Heart right ventricle (tissue), 16 donors: Measurements from ENCODE around the gene NLRX1. TPM values are rescaled to one million over a fixed set of nuclear protein-coding genes. Genes with fewer than 3 reads are reported as not detected.

Experiments
- ATAC-seq, 8 donors: fragments of 200-7000 bp; cut with Tn5 transposase; one replicate each; pipeline ENCODE4 v1.9.1; 2020; ENCODE audit warnings: mild to moderate bottlenecking in 8 of 8, moderate library complexity in 8 of 8, moderate number of reproducible peaks in 1 of 8
- DNase-seq, 2 donors: peaks; one replicate each; pipeline ENCODE4 v3.0.0-alpha.2; 2020
- H3K27ac ChIP-seq, 10 donors: fragments of 200-600 bp; sonication (generic) in 2 of 10; one replicate each; pipeline versions ENCODE4 v1.5.0 to v1.8.0; 2020 to 2022; ENCODE audit warnings: mild to moderate bottlenecking in 3 of 10
- H3K27me3 ChIP-seq, 7 donors: fragments of 200-600 bp; one replicate each; pipeline ENCODE4 v1.8.0; 2021 to 2022; ENCODE audit warnings: mild to moderate bottlenecking in 2 of 7
- H3K36me3 ChIP-seq, 9 donors: fragments of 200-600 bp; sonication (generic) in 1 of 9; one replicate each; pipeline versions ENCODE4 v1.5.0 to v1.8.0; 2020 to 2022; ENCODE audit warnings: mild to moderate bottlenecking in 2 of 9
- H3K4me1 ChIP-seq, 9 donors: fragments of 200-600 bp; sonication (generic) in 1 of 9; one replicate each; pipeline versions ENCODE4 v1.5.0 to v1.8.0; 2020 to 2022; ENCODE audit warnings: mild to moderate bottlenecking in 4 of 9
- H3K4me3 ChIP-seq, 10 donors: fragments of 200-600 bp; sonication (generic) in 2 of 10; one replicate each; pipeline versions ENCODE4 v1.5.0 to v1.8.0; 2020 to 2022; ENCODE audit warnings: mild to moderate bottlenecking in 7 of 10, moderate library complexity in 2 of 10
- H3K9me3 ChIP-seq, 11 donors: fragments of 200-600 bp in 10 of 11; sonication (generic) in 2 of 11; one replicate each; pipeline versions ENCODE4 v1.5.0 to v1.8.0; 2013 to 2022; ENCODE audit warnings: mild to moderate bottlenecking in 2 of 11, control low read depth in 1 of 11, moderate library complexity in 1 of 11
- CTCF ChIP-seq, 9 donors: fragments of 200-600 bp; sonication (generic) in 2 of 9; IDR thresholded peaks; one replicate each; pipeline versions ENCODE4 v1.5.0 to v1.8.0; 2021 to 2022; ENCODE audit warnings: antibody characterized with exemption in 9 of 9, mild to moderate bottlenecking in 5 of 9, moderate library complexity in 1 of 9
- WGBS, 2 donors: extraction: QIAGEN DNeasy Blood & Tissue Kit; methylation state at CpG; one replicate each; pipeline ENCODE4 v1.1.7; 2013; ENCODE audit warnings: inconsistent platforms in 1 of 2; 5-methylcytosine and 5-hydroxymethylcytosine counted together
- intact Hi-C, 10 donors: fragments of 100-400 bp; cut with DNase I; formaldehyde crosslinking; loops; one replicate each; pipeline versions ENCODE4 v1.11.1 to v1.14.2; 2022
- long read RNA-seq, 3 donors: library from polyadenylated mRNA; unstranded; transcript quantifications; one replicate each; pipeline ENCODE4 v2.0.0, GENCODE V29; 2020 to 2021
- polyA plus RNA-seq, 2 donors: library from polyadenylated mRNA; stranded (reverse); fragments of 200-250 nt; gene quantifications; one replicate each; pipeline ENCODE4 v1.2.3, GENCODE V29; 2013
- total RNA-seq, 10 donors: library from RNA; stranded (reverse); fragmentation: NEBNext Ultra II Directional in 3 of 10; extraction: Animal tissue kit (Norgen Biotek cat#: 25700) in 3 of 10; gene quantifications; one replicate each; pipeline versions ENCODE4 v1.2.1 to v1.2.4, GENCODE V29; 2021 to 2023
- donor health status: Arrhythmogenic right ventricular cardiomyopathy.
- donor health status: ischemic (EF 13 %, LVEDD 7.1; RV severe dilation, severe dysfunction).
- donor health status: healthy with polysubstance abuse.
- donor health status: DM: no; HTN: yes; CAD: no.
- donor health status: DM: no; HTN: no; CAD: no.
- donor health status: ischemic (EF 25% LVEDD 6.9; RV normal size, moderate dysfunction).
- donor health status: ischemic (EF 25% LVEDD 5.7; RV mildly dilated, moderate dysfunction).
- donor health status: healthy.
- donor health status: DM: yes; HTN: yes; CAD: no.
- donor health status: Ischemic cardiomyopathy.
- donor health status: ischemic (EF 35%, LVEDD 5.7; RV mildly dilated, moderate dysfunction).
- donor health status: nonischemic (EF 11% LVEDD 7.7; RV severe dilation, severe dysfunction).
- donor health status: DM: yes; HTN: yes; CAD: no.
- donor health status: PGD.
- donor health status: ischemic (EF 29% LVEDD 5.4; RV normal size, mild dysfunction).
- donor health status: nonischemic (EF 23%, LVEDD 6.1; RV moderate dilation, normal function).

The NLRX1 gene
- 10 to 100 TPM; 24.3 to 39.3 (median 33.6) TPM for total RNA-seq
- polyA plus RNA-seq = 10 to 100 TPM in 1 of 2 donors, 1 to 10 TPM in 1; 7.9 to 11.1 TPM
- long read RNA-seq, donor 1, full-length matches to known transcripts = 21 of 92 reads
- long read RNA-seq, donor 1, partial matches to known transcripts = 34 of 92 reads
- long read RNA-seq, donor 1, other reads (novel, unspliced or antisense) = 37 of 92 reads
- long read RNA-seq, donor 2, full-length matches to known transcripts = 32 of 141 reads
- long read RNA-seq, donor 2, partial matches to known transcripts = 63 of 141 reads
- long read RNA-seq, donor 2, other reads (novel, unspliced or antisense) = 46 of 141 reads
- long read RNA-seq, donor 3, full-length matches to known transcripts = 12 of 75 reads
- long read RNA-seq, donor 3, partial matches to known transcripts = 61 of 75 reads
- long read RNA-seq, donor 3, other reads (novel, unspliced or antisense) = 2 of 75 reads

- no peaks in the 10 kb centered on the region for H3K9me3 ChIP-seq
- WGBS, 2 donors = 4% methylated on average over 63 of the region's 63 CpGs
- peaks cover 0 to 19% (median 8%) of the 10 kb centered on the region in 9 donors for H3K4me1 ChIP-seq
- H3K27ac ChIP-seq = peak within 1 kb of the TSS; percentile 89 to 99 (median 96)
- ATAC-seq (peak; percentile 91 to 96 (median 94)), DNase-seq (peak; percentile 83 to 88)
- peak; percentile 77 to 93 (median 91) for TF ChIP-seq CTCF (IDR thresholded peaks at IDR 0.05)
- H3K4me3 ChIP-seq = peak within 1 kb of the TSS; percentile 69 to 100 (median 88)
- peaks cover 0 to 14% (median 0%) of the 10 kb centered on the region in 9 donors for H3K36me3 ChIP-seq
- no peaks in the 10 kb centered on the region for H3K27me3 ChIP-seq
- intact Hi-C loops = loop anchor here in 3 of 10 donors (2.0 to 5.0 kb wide), 3 partner anchors 34 to 74 kb away; partner anchors contain the start of gene CBL (in 1 of the 3)
Observed at GRCh38 chr11:119168471-119169281, at the start of gene NLRX1. Gene NLRX1, plus strand, starts transcription at chr11:119168725. Its CDS starts 2,679 bp downstream, at chr11:119171404.

GRCh38 chr11:119118946-119119345 is 49.6 kb upstream of the NLRX1 start:
- DNase-seq (no peak), ATAC-seq (no peak)
- no peaks in the 10 kb centered on the region for H3K27me3 ChIP-seq
- no peak overlapping the region for H3K27ac ChIP-seq
- 93 to 100% methylated on average over 1 of the region's 1 CpG for WGBS, 2 donors
- H3K9me3 ChIP-seq = no peaks in the 10 kb centered on the region
- no peak for TF ChIP-seq CTCF (IDR thresholded peaks at IDR 0.05)
- H3K4me3 ChIP-seq = no peak overlapping the region
- H3K36me3 ChIP-seq = peaks cover 0 to 50% (median 10%) of the 10 kb centered on the region in 9 donors
- H3K4me1 ChIP-seq = peaks cover 6 to 40% (median 17%) of the 10 kb centered on the region in 9 donors
- intact Hi-C loops = no loop called here

- Histone ChIP-seq H3K4me1 (peaks cover 6 to 26% (median 17%) of the 10 kb centered on the region in 9 donors), H3K27me3 (no peaks in the 10 kb centered on the region), H3K9me3 (no peaks in the 10 kb centered on the region), H3K4me3 (peak overlapping the region in 9 of 10 donors; percentile 62 to 90 (median 82)), H3K36me3 (peaks cover 0 to 50% (median 7%) of the 10 kb centered on the region in 9 donors), H3K27ac (peak overlapping the region in 9 of 10 donors; percentile 53 to 87 (median 75))
- intact Hi-C loops = loop anchor here in 2 of 10 donors (1.0 kb wide), 1 partner anchor 25 kb away; a partner anchor contains a TSS
- WGBS, 2 donors = 29 to 34% methylated on average over 5 of the region's 5 CpGs
- ATAC-seq (no peak), DNase-seq (no peak)
- TF ChIP-seq CTCF (IDR thresholded peaks at IDR 0.05) = no peak
Observed at GRCh38 chr11:119120639-119121007, 47.9 kb upstream of the NLRX1 start.
